ENCODE measurements around the gene VIP. TPM values are rescaled to one million over a fixed set of nuclear protein-coding genes. Genes with fewer than 3 reads are reported as not detected.

Gene VIP
- total RNA-seq = 0.33 and 0.76 TPM in 2 replicates

GRCh38 chr6:152750694-152751093, at the start of gene VIP:
Gene VIP, plus strand, starts transcription at chr6:152750797. Its CDS starts 1,381 bp downstream, at chr6:152752178.

Other genes starting within 250 kb of the VIP start
- gene SYNE1, start 113.4 kb upstream of the VIP start, total RNA-seq = 47.9 and 50.6 TPM in 2 replicates
- 143 and 181 TPM in 2 replicates for gene MYCT1, start 52.9 kb upstream of the VIP start, total RNA-seq
- gene FBXO5, start 232.2 kb downstream of the VIP start, total RNA-seq = 10.1 and 18.8 TPM in 2 replicates

All from vein endothelial cell (primary cell).